CD4-positive, alpha-beta T cell treated with Interleukin-21 for 1 hour (primary cell): ENCODE measurements around the gene OR2V2.
A peak's percentile ranks its signal among the peaks of the same experiment; 100 is the strongest.

Experiments
- DNase-seq: peaks from one replicate; pipeline ENCODE4 v3.0.0-alpha.2; 2020

The OR2V2 gene

DNA sequence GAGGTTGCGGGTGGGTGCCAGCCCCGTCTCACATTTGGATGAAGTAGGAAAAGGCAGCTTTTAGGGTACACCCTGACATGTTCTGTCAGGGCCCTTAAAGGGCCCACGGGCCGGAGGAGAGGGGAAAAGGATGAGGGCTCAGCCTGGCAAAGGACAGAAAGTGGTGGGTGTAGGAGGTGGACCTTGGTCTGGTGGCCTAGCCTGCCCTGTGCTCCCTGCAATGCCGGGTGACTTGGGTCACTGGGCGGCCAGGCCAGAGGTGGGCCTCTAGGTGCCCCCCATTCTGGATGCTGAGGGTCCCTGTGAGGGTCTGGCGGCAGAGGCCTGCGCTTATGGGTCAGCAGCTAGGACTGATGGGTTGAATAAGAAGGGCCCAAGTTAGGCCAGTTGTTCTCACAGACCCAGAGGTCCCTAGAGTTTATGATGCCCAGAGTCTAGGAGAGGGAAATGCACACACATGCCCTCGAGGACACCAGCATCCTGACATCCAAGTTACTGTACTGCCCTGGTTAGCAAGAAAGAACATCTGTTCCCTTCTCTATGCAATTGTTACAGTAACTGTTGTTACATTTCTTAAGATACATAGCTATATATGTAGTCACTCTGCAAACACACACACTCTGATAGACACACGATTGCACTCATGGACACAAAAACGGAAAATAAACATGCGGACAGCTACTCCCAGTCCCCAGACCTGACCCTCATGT is 45.1 kb downstream of the OR2V2 start:
- no peak for DNase-seq

DNA sequence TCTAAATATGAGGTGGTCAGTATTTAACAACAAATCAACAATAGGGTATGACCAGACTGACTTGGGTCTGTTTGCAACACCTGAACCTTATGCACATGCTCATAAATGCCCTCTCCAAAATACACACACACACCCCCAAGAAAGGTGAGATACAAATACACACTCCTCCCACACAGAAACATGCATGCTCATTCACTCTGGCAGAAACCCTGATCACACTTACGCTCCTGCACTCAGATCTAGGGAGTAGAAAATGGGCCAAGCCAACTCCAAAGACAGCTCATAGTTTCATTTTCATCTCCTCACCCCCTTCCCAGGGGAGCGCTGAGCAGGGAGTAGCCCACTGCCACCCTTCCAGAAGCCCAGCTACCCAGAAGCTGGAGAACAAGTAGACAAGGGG is 46.3 kb downstream of the OR2V2 start:
- DNase-seq, result no peak

GRCh38 chr5:181194489-181195248 is 47.3 kb downstream of the OR2V2 start:
- no peak for DNase-seq

DNA sequence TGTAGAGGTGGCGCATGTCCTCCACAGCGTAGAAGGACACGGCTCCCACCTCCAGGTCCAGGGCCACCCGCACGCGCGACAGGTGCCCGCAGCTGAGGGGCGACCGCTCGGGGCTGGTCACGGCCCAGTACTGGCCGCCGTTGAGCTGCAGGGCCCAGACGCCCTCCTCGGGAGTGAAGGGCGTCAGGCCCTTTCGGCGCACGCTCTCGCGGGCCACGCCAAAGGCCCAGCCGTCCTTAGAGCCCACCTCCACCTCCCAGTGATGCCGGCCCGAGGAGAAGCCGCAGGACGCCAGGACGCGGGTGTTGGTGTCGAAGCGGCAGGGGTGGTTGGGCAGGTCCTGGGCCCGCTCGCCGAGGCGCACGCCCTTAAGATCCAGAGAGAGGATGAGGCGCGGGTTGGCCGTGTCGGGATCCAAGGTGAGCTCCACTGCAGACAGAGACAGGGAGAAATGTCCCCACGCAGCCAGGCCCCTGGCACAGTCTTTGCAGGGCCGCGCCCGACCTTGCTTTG is 47.9 kb downstream of the OR2V2 start:
- DNase-seq, result no peak

DNA sequence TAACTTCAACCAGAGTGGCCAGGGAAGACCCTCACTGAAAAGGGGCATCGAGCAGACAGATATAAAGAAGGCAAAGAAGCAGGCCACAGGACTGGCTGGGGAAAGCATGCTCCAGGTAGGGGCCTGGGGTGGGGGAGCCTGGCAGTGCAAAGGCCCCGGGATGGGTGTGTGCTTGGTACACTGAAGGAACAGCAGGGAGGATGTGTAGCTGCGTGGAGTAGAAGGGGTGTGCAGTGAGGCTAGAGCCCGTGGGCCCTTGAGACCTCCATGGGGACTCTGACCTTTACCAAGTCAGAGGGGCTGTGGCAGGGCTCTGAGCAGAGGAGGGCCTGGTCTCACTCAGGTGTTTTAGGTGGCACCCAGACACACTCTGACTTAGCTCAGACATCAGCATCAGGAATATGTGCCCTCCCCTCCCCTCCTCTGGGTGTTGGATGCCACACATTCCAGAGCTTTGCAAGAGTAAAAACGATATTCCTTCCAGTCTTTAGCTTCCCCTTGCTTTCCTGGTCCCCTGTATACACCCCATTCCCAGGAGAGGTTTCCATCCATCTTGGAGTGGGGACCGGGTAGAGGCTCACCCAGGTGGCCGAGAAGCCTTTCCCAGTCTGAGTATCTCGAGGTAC is 50.1 kb downstream of the OR2V2 start:
- no peak for DNase-seq

GRCh38 chr5:181198106-181198685 is 50.8 kb downstream of the OR2V2 start:
- no peak for DNase-seq

DNA sequence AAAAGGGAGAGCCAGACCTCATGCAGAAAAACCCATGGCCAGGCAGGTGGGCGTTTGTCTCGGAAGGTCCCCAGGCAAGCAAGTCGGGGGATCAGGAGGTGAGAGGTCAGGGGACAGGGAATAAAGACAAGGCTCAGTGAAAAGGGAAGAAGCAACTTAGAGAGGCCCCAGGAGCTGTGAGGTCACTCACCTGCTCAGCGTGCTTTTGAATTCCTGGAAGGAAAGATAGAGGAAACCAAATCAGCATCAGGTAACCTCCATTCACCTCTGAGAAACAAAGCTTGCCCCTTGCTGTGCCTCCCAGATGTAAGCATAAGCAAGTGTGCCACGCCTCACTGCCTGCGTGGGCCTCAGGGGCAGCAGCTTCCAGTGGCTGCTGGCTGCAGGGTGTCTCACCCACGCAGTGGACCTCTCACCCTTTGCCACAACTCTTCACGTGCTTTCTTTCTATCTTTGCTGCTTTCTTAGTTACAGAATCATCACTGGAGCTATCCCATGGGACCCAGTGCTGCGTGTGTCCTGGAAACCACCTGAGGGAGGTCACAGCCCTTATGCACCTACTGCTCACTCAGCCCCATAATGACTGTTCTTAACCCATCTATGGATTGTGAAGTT is 51.6 kb downstream of the OR2V2 start:
- no peak for DNase-seq

DNA sequence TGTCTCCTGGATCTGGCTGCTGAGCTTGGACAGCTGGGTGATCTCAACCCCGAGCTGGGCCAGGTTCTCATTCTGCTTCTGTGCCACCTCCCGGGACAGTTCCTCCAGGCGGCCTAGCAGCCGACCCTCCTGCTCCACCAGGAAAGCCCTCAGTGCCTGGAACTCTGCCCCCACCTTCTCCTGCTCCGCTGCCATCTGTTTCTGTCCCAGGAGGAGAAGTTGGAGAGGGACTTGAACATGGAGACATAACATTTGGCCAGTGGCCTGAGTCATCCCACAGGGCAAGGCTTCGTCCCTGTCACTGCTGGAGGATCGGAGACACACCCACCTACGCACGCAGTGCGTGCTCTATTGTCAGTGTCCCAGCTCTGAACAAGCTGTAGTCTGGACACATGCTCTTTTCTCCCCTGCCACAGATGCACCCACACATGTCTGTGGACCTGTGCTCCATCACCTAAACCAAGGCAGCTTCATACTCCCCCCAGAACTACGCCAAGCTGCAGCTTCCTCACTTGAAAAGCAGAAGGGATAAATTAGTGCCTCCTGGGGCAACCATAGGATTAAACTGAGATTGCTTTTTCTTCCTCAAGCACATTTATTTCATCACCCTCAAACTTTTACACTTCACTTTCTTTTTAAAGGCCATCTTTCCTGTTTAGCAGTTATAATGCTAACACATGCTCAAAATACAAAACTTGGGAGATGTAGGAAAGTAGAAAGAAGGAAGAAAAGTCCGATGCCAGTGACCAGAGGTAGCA is 52.7 kb downstream of the OR2V2 start:
- no peak for DNase-seq

GRCh38 chr5:181200816-181201215 is 53.4 kb downstream of the OR2V2 start:
- no peak for DNase-seq

GRCh38 chr5:181203093-181203711 is 55.8 kb downstream of the OR2V2 start:
- DNase-seq, result no peak

DNA sequence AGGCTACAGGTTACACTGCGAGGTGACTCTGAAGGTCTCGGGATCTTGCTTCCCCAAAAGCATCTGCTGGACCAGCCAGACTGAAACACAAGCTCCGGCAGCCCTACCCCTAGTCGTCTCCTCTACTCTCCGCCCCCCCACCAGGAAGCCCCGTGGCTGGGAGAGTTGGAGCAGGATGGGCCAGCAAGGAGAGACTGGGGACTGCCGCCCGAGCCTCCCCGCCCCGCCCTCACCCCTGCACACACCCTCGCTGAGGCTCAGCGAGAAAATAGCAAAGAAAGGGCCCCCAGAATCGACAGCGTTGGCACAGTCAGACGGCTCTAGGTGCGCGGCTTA is 56.4 kb downstream of the OR2V2 start:
- DNase-seq, result no peak

- DNase-seq, result no peak
Observed at GRCh38 chr5:181204113-181204825, 56.9 kb downstream of the OR2V2 start.

DNA sequence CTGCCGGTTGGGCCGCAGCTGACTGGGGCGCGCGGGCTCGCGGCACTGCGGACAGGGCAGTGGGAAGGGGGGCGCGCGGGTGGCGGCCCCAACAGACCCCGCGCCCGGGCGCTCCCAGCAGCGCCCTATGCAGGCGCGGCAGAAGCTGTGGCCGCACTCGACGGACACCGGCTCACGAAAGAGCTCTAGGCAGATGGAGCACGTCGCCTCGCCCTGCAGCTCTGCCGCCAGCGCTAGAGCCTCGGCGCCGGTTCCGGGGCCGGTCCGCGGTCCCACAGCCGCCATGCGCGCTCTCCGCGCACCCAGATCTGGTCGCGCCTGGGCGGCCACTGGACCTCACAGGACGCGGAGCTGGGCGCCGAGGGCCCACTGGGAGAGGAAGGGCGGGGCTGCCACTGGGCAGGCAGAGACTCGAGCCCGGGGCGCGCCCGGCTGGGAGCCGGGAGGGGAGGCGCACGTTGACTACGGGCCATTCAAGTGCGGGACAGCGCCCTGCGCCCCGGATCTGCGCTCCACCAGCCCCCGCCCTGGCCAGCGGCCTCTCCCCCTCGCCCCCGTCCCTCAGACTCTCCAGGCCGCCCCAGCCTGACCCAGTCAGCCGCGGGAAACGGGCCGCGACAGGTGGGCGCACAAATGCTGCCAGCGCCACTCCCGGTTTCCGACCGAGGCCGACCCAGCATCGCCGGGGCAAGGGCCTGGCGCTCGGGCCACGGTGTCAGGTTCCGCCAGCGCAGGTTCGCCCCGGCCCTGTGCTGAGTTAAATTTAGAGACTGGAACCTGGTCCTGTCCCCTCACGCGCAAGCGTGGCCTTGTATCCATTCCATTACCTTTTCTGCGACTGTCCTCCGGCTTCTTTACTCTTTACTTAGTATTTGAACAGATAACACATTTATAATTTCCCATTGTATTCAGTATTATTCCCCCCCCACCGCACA is 57.7 kb downstream of the OR2V2 start, which contains the start of gene TRIM7:
TSS of gene TRIM7 (minus strand) at position 371 of the 935 bp plus-strand sequence. CDS start at position 285, 86 bp downstream.
- no peak for DNase-seq

GRCh38 chr5:181205761-181206649 is 58.6 kb downstream of the OR2V2 start:
- no peak for DNase-seq

DNA sequence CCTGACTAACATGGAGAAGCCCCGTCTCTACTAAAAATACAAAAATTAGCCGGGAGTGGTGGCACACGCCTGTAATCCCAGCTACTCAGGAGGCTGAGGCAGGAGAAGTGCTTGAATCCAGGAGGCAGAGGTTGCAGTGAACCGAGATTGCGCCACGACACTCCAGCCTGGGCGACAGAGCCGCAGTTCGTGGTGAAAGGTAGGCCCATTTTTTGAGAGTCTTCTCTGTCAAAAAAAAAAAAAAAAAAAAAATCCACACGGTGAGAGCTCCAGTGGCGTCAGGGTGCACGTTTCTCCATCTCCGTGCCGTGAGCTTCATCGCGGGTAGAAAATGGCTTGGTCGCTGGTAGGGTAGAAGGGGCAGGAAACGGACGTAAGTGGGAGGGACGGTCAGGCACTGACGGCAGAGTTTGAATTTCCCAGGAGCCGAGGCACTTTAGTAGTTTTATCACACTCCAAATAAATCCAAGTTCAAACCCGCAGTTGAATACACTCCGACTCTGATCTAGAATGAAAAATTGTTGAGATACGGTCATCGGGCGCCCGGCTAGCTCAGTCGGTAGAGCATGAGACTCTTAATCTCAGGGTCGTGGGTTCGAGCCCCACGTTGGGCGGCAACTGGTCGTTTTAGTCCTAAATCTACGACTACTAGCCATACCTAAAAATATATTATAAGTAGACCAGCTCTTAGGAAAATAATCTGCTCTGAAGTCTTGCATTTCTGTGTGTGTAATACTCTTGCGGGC is 60.0 kb downstream of the OR2V2 start:
- peak; percentile 87 for DNase-seq

DNA sequence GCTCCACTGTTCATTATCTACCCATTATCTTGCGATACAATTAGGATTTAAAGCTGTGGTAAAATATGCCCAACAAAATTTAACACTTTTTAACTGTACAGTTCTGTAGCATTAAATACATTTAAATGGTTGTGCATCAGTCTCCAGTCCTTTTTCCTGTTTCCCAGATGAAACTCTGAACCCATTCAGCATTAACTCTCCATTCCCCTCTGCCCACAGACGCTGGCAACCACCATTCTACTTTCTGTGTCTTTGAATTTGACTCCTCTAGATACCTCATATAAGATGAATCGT is 60.5 kb downstream of the OR2V2 start:
- no peak for DNase-seq
